Natural killer cell treated with Interleukin-12 subunit alpha and Interleukin-12 subunit beta and Interleukin-15 and Interleukin-18, amount 100 ng/mL, for 72 hours (primary cell): Measurements from ENCODE around the gene ADAMTSL2. TPM values are rescaled to one million over a fixed set of nuclear protein-coding genes. Genes with fewer than 3 reads are reported as not detected.

Experiments used
- ATAC-seq, 2 donors: fragments of 150-1000 bp; cut with Tn5 transposase in 1 of 2; sonication (Bioruptor Pico), chemical (Tn5 transposase) in 1 of 2; 2 replicates each; pipeline ENCODE4 v1.10.0; 2021
- DNase-seq: peaks from one replicate; pipeline ENCODE4 v3.0.0; 2022; ENCODE audit warnings: low spot score
- H3K27ac Mint-ChIP-seq, 2 donors: 1 replicate in 1 of 2; 2 replicates in 1 of 2; pipeline ENCODE4 v1.8.0; 2022; ENCODE audit warnings: mixed read lengths in 2 of 2, mild to moderate bottlenecking in 1 of 2, moderate library complexity in 1 of 2
- H3K27me3 Mint-ChIP-seq, 2 donors: 1 replicate in 1 of 2; 2 replicates in 1 of 2; pipeline ENCODE4 v1.8.0; 2022; ENCODE audit warnings: mixed read lengths in 2 of 2
- H3K36me3 Mint-ChIP-seq: one replicate; pipeline ENCODE4 v1.8.0; 2022; ENCODE audit warnings: mixed read lengths
- H3K4me1 Mint-ChIP-seq, 2 donors: 1 replicate in 1 of 2; 2 replicates in 1 of 2; pipeline ENCODE4 v1.8.0; 2022; ENCODE audit warnings: low read depth in 2 of 2, mixed read lengths in 2 of 2, mild to moderate bottlenecking in 1 of 2
- H3K4me3 Mint-ChIP-seq: one replicate; pipeline ENCODE4 v1.8.0; 2022; ENCODE audit warnings: mixed read lengths
- H3K9me3 Mint-ChIP-seq: 2 replicates; pipeline ENCODE4 v1.8.0; 2022; ENCODE audit warnings: mixed read lengths
- total RNA-seq, 2 donors: library from RNA; stranded (reverse); gene quantifications; one replicate each; pipeline ENCODE4 v1.2.3, GENCODE V29; 2022

The ADAMTSL2 gene
- total RNA-seq, 2 donors from 2014 or later = not detected

DNA sequence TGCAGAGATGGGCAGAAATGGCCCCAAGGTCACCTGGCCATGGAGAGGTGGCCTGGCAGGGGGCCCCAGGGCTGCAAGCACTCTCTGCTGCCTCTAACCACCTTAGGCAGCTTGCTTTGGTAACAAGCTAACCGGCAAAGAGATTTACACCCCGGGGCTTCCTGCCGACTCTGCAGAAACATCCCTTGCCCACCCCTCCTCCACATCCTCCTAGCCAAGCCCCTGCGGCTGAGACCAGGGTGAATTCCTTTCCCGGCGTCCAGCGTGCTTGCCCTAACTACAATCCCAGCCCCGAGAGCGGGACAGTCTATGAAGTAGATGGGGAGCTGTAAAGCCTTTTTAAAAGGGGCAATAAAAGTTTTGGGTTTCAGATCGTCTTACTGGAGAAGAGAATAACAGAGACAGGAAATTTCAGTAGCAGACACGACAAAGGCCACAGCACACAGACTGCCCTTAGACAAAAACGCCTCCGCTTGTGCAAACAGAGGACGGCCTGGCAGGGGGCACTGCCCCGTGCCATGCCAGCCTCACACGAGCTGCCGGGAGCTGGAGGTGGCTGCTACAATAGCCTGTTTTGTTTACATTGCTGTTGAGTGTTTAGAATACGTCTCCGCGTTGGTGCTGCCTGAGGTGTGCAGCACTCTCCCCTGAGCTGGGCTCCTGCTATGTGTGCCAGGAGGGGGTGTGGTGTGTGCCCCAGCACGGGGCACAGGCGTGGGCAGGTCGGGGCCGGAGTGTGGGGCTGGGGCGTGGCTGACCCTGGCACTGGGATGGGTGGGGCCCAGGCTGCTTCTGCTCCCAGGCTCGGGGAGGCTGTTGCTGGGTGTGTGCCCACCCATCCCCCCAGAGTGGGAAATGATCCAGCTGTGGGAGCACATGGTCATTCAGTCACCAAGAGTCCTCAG, 25.1 kb upstream of the ADAMTSL2 start:
- no peaks in the 10 kb centered on the region for H3K9me3 Mint-ChIP-seq
- H3K27ac Mint-ChIP-seq = no peak overlapping the region
- H3K36me3 Mint-ChIP-seq = no peaks in the 10 kb centered on the region
- peak overlapping the region; percentile 49 for H3K4me3 Mint-ChIP-seq
- no peaks in the 10 kb centered on the region for H3K27me3 Mint-ChIP-seq
- ATAC-seq (no peak), DNase-seq (no peak)
- peaks cover 0 to 4% of the 10 kb centered on the region in 2 donors for H3K4me1 Mint-ChIP-seq

DNA sequence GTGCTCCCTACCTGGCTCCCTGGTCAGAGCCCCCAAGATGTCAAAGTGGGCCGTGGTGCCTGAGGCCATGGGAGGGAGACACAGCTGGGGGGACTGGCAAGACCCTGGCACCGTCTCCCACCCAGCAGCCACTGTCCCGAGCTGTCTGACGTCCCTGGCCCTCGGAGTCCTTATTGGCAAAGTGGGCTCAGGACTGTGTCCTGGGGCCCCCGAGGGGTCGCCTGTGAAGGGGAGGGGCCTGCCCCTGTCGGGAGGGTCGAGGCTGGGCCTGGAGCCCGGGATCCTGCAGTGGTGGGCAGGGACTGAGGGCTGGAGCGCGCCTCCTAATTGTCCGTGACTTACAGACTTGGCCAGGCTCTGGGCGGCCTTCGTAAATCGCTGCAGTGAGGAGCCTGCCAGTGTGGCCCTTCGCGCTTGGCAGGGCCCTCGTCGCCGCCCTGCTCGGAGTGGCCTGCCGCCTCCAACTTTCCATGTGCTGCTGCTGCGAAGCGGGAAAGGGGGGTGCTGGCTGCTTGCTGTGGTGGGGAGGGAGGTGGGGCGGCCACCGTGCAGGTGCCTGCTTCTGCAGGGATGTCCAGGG, 23.5 kb upstream of the ADAMTSL2 start:
- ATAC-seq (no peak), DNase-seq (no peak)
- H3K27me3 Mint-ChIP-seq = no peaks in the 10 kb centered on the region
- no peak overlapping the region for H3K27ac Mint-ChIP-seq
- no peak overlapping the region for H3K4me3 Mint-ChIP-seq
- H3K36me3 Mint-ChIP-seq = no peaks in the 10 kb centered on the region
- peaks cover 0 to 4% of the 10 kb centered on the region in 2 donors for H3K4me1 Mint-ChIP-seq
- no peaks in the 10 kb centered on the region for H3K9me3 Mint-ChIP-seq

DNA sequence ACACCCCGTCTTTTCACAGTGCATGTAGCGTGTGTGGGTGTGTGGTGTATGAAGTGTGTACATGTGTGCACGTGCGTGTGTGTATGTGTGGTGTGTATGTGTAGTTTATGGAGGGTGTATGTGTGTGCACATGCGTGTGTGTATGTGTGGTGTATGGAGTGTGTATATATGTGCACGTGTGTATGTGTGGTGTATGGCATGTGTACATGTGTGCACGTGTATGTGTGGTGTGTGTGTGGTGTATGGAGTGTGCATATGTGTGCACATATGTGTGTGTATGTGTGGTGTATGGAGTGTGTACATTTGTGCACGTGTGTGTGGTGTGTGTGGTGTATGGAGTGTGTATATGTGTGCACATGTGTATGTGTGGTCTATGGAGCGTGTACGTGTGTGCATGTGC, 22.9 kb upstream of the ADAMTSL2 start:
- Mint-ChIP-seq H3K27me3 (no peaks in the 10 kb centered on the region), H3K36me3 (no peaks in the 10 kb centered on the region), H3K27ac (no peak overlapping the region), H3K9me3 (no peaks in the 10 kb centered on the region), H3K4me3 (no peak overlapping the region), H3K4me1 (peaks cover 0 to 4% of the 10 kb centered on the region in 2 donors)
- DNase-seq (no peak), ATAC-seq (no peak)

DNA sequence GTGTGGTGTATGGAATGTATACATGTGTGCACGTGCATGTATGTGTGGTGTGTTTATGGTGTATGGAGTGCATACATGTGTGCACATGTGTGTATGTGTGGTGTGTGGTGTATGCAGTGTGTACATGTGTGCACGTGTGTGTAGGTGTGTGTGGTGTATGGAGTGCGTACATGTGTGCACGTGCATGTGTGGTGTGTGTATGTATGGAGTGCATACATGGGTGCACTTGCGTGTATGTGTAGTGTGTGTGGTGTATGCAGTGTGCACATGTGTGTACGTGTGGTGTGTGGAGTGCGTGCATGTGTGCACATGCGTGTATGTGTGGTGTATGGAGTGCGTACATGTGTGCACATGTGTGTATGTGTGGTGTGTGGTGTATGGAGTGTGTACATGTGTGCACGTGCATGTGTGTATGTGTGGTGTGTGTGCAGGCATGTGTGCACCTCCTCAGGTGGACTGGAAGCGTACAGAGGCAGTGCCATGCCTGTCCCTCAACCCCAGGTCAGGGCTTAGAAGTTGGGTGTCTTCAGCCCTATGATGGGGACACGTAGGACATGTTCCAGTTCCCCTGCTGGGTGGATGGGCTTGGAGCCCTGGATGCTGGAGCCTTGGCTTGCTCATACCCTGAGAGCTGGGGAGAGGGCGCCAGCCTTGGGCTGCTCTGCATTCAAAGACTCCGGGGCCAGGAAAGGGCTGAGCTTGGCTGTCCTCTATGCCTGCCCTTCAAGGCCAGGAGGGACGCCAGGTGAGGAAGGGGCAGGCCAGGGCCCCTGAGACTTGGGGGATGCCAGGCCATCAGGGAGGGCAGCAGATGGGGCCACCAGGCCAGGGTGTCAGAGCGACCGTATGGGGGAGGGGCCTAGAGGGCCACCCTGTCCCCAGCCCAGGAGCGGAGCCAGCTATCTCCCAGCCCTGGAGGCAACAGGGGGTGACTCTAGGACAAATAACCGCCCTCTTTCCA, 22.0 kb upstream of the ADAMTSL2 start:
- no peaks in the 10 kb centered on the region for H3K36me3 Mint-ChIP-seq
- H3K9me3 Mint-ChIP-seq = no peaks in the 10 kb centered on the region
- no peak overlapping the region for H3K27ac Mint-ChIP-seq
- no peaks in the 10 kb centered on the region for H3K27me3 Mint-ChIP-seq
- H3K4me3 Mint-ChIP-seq = no peak overlapping the region
- ATAC-seq (no peak), DNase-seq (no peak)
- peaks cover 0 to 4% of the 10 kb centered on the region in 2 donors for H3K4me1 Mint-ChIP-seq

DNA sequence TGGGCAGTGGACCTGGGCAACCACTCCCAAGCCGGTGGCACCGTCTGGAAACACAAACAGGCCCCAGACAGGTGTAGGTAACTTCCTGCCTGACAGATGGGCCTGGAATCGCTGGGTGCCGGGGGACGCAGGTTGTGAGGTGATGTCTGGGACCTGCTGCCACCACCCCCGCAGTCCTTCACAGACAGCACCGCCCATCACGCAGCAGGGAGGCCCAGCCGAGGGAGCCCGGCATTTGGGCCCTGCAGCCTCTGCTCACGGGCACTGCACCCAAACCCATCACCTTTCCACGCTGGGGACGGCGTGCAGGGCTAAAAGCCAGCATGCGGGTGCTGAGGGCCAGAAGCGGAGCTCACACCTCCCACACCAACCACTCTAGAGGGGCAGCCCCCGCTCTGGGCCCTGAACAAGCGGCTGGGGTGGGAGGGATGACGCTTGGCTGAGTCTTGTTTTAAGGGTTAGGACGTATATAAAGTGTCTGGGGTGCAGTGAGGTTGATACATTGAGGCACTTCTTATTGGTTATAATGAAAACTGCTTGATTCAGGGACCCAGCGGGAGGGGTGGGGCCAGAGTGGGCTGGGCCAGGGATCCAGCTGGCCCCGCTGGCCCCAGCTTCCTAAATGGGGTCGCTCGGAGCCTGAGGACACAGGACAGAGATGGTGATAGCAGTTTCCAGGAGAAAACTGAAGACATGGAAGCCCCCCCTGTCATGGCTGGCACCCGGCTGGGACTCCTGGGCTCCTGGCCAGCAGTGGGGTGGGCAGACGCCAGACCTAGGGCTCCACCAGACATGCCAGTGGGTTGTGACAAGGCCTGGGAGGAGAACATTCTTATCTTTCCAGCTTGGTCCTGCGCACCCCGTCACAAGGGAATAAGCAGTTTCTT, 21.0 kb upstream of the ADAMTSL2 start:
- no peaks in the 10 kb centered on the region for H3K9me3 Mint-ChIP-seq
- no peaks in the 10 kb centered on the region for H3K36me3 Mint-ChIP-seq
- ATAC-seq (no peak), DNase-seq (no peak)
- no peaks in the 10 kb centered on the region for H3K27me3 Mint-ChIP-seq
- peaks cover 0 to 4% of the 10 kb centered on the region in 2 donors for H3K4me1 Mint-ChIP-seq
- H3K4me3 Mint-ChIP-seq = no peak overlapping the region
- H3K27ac Mint-ChIP-seq = no peak overlapping the region

DNA sequence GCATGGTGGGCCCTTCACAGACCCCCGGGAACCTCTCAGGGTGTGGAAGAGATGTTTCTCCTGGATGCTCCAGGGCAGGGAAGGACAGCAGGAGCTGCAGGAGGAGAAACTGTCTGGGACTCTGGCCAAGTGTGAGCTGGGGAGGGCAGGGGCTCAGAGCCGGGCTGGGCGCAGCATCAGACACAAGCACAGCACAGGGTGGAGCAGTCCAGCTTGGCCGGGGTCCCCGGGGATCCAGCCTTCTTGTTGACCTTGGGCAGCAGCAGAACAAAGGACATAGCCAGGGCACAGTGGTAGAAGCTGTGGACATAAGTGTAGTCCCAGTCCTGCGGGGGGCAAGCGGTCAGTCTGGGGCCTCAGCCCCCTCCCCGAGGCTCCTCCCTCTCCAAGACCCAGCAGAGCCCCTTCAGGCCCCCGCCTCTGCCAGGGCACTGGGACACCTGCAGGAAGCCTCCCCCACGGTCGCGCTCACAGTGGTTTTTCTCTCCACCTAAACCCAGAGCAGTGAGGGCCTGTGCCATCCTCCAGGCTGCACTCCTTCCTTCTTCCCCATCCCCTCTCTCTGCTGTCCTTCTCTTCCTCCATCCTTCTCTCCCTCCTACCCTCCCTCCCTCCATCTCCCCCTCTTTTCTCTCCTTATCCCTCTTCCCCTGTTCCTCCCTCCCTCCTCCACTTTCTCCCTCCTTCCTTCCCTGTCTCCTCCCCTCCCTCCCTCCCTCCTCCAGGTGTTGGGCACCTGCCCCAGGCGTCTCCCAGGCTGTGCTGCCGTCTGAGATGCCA, 19.9 kb upstream of the ADAMTSL2 start:
- H3K27ac Mint-ChIP-seq = no peak overlapping the region
- no peak overlapping the region for H3K4me3 Mint-ChIP-seq
- no peaks in the 10 kb centered on the region for H3K9me3 Mint-ChIP-seq

DNA sequence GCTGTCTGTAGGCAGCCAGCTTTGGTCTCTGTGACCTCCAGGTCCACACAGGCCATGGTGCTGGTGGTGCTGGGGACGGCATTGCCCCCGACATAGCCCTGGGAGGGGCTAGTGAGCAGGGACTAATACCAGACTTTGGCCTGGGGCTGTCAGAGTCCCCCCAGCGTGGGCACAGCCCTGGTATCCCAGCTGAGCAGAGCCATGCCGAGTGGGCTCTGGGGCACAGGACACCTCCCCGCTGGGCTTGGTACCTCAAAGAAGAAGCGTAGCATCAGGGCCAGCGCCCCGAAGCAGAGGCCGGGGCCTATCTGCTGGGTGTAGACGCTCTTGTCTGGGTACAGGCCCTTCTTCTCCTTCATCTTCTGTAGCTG, 19.3 kb upstream of the ADAMTSL2 start:
- Mint-ChIP-seq H3K4me1 (no peaks in the 10 kb centered on the region), H3K36me3 (no peaks in the 10 kb centered on the region), H3K4me3 (no peak overlapping the region), H3K27me3 (no peaks in the 10 kb centered on the region), H3K9me3 (no peaks in the 10 kb centered on the region), H3K27ac (no peak overlapping the region)
- DNase-seq = no peak
- ATAC-seq = no peak

More for the DNA sequence above, 19.9 kb upstream of the ADAMTSL2 start:
- ATAC-seq (no peak), DNase-seq (no peak)
- no peaks in the 10 kb centered on the region for H3K4me1 Mint-ChIP-seq
- no peaks in the 10 kb centered on the region for H3K27me3 Mint-ChIP-seq
- no peaks in the 10 kb centered on the region for H3K36me3 Mint-ChIP-seq

DNA sequence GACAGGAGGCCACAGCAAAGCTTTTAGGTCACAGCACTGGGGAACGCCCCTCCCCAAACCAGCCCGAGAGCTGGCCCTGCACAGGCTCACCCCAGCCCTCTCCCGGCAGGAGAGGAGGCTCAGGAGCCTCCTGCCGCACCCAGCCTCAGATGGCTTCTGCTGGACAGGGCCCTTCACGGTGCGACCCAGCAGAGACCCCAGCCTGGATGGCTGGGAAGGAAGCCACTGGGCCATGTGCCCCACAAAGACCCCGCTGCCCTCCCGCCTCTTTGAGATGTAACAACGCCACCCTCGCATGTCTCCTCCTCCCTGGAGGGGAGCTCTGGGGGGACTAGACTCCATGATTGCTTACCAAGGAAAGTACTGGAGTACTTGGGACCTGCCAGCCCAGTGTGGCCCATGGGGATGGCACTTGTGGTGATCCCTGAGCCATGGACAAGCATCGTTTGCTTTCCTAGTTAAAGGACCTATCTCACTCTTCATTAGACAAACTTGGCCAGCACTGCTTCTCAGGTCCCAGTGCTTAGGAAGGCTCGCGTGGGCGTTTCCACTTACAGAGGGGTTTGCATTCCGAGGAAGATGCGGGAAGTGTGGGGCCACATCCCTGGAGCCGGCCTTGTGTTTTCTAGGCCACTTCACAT, 18.8 kb upstream of the ADAMTSL2 start:
- no peak overlapping the region for H3K4me3 Mint-ChIP-seq
- no peak for ATAC-seq
- DNase-seq = no peak
- H3K36me3 Mint-ChIP-seq = no peaks in the 10 kb centered on the region
- H3K27ac Mint-ChIP-seq = no peak overlapping the region
- no peaks in the 10 kb centered on the region for H3K9me3 Mint-ChIP-seq
- no peaks in the 10 kb centered on the region for H3K4me1 Mint-ChIP-seq
- no peaks in the 10 kb centered on the region for H3K27me3 Mint-ChIP-seq

DNA sequence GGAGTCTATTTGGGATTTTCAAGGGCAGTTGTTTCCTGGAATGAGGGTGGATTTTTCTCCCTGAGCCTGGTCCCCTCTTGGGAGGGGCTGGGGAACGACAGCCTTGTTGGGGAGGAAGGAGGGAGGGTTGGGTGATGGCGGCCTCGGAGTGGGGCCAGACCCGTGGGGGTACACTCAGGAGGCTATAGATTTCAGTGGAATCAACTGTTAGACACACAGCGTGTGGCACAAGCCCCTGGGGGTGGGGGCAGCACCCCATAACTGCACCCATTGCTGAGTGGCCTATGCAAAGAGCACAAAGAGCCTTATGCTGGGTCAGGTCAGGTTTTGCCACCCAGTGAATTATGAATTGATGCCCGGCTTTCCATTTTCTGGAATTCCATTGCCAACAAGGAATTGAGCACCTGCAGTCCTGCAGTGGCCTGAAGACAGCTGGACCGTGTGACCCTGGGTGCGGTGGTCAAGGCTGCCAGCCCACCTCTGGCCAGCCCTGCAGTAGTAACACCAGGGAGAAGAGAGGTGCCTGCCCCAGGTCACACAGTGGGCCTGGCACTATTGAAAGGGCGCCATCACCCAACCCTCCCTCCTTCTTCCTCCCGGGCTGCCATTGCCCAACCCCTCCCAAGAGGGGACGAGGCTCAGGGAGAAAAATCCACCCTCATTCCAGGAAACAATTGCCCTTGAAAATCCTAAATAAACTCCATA, 18.1 kb upstream of the ADAMTSL2 start:
- Mint-ChIP-seq H3K27me3 (no peaks in the 10 kb centered on the region), H3K4me1 (no peaks in the 10 kb centered on the region), H3K4me3 (no peak overlapping the region), H3K9me3 (no peaks in the 10 kb centered on the region), H3K27ac (no peak overlapping the region), H3K36me3 (no peaks in the 10 kb centered on the region)
- ATAC-seq (no peak), DNase-seq (no peak)

DNA sequence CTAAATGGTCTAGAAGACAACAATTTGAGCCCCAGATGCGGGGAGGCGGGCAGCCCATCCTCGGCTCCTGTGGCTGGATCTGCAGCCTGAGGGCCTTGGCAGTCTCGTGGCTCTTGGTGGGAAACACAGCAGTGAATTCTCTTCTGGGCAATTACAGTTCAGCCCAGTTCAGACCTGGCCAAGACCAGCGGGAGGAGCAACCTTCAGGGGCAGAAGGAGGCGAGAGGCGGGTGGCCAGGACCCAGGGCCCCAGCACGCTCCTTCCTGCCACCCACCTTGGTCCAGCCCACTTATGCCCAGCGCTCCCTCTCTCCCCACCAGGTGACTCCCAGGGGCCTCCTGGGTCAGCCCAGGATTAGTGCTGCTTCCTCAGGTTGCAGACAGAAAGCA, 17.5 kb upstream of the ADAMTSL2 start:
- H3K27me3 Mint-ChIP-seq = no peaks in the 10 kb centered on the region
- no peaks in the 10 kb centered on the region for H3K9me3 Mint-ChIP-seq
- no peak overlapping the region for H3K4me3 Mint-ChIP-seq
- no peaks in the 10 kb centered on the region for H3K4me1 Mint-ChIP-seq
- H3K36me3 Mint-ChIP-seq = no peaks in the 10 kb centered on the region
- ATAC-seq (no peak), DNase-seq (no peak)
- no peak overlapping the region for H3K27ac Mint-ChIP-seq

DNA sequence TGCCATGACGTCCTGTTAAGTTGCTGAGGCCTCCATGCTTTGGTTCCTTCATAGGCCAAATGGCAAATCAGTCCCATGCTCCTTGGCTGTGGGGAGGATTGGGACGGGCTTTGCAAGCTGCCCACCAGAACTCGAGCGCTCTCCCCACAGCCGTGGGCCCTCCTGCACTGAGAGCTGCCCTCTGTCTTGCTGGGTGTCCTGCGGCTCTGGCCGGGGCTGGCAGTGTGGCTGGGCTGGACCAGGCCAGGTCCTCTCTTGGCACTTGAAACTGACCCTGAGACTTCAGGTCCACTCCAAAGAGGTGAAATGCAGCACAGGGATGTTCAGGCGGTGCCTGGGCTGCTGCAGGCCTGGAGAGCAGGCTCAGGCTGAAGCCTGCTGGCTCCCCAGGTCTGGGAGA, 16.8 kb upstream of the ADAMTSL2 start:
- H3K27me3 Mint-ChIP-seq = no peaks in the 10 kb centered on the region
- no peaks in the 10 kb centered on the region for H3K36me3 Mint-ChIP-seq
- H3K4me1 Mint-ChIP-seq = no peaks in the 10 kb centered on the region
- ATAC-seq (no peak), DNase-seq (no peak)
- H3K9me3 Mint-ChIP-seq = no peaks in the 10 kb centered on the region
- no peak overlapping the region for H3K4me3 Mint-ChIP-seq
- no peak overlapping the region for H3K27ac Mint-ChIP-seq

DNA sequence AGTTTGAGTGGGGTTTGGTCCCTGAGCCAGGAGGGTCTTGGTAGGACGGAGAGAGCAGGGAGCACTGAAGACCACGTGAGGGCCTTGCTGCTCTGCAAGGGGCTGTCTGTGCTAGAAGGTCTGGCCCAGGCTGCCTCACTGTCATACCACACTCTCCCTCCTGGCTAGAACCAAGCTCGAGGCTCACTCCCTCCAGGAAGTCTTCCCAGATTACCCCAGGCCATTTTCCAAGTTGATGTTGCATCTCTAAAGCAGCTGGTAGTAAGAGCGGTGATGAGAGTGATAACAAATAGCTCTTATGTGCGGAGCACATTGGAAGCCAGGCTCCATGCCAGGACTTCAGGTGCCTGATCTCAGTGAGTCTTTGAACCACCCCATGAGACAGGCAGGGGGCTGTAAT, 16.3 kb upstream of the ADAMTSL2 start:
- no peak for ATAC-seq
- H3K4me3 Mint-ChIP-seq = no peak overlapping the region
- no peaks in the 10 kb centered on the region for H3K27me3 Mint-ChIP-seq
- no peaks in the 10 kb centered on the region for H3K36me3 Mint-ChIP-seq
- no peak for DNase-seq
- H3K4me1 Mint-ChIP-seq = no peaks in the 10 kb centered on the region
- no peak overlapping the region for H3K27ac Mint-ChIP-seq
- H3K9me3 Mint-ChIP-seq = no peaks in the 10 kb centered on the region
